Fibroblast of skin of right biceps (primary cell): ENCODE measurements around the gene STK11IP.
A peak's percentile ranks its signal among the peaks of the same experiment; 100 is the strongest.

Experiments used
- DNase-seq: peaks from one replicate; pipeline ENCODE4 v3.0.0-alpha.2; 2013

Gene STK11IP

GRCh38 chr2:219658874-219659273, 61.2 kb downstream of the STK11IP start:
- DNase-seq: no peak

GRCh38 chr2:219661197-219661954, 63.7 kb downstream of the STK11IP start:
- DNase-seq: no peak

GRCh38 chr2:219661955-219662395, 64.3 kb downstream of the STK11IP start:
- peak; percentile 68 for DNase-seq

GRCh38 chr2:219662566-219662965, 64.9 kb downstream of the STK11IP start:
- no peak for DNase-seq

GRCh38 chr2:219663116-219663762, 65.6 kb downstream of the STK11IP start:
- DNase-seq: no peak

- no peak for DNase-seq
Measured at GRCh38 chr2:219664041-219664440, 66.4 kb downstream of the STK11IP start.

GRCh38 chr2:219664944-219665343, 67.3 kb downstream of the STK11IP start:
- DNase-seq: peak; percentile 36

GRCh38 chr2:219665926-219666325, 68.3 kb downstream of the STK11IP start:
- no peak for DNase-seq
